Adrenal gland (tissue), 5 donors: ENCODE data around the gene GMFB.

Source experiments
- CTCF ChIP-seq, 6 experiments: fragments of 450-650 bp in 4 of 6; fragments of 200-600 bp in 2 of 6; sonication (generic) in 1 of 6; IDR thresholded peaks; 1 replicate in 5 of 6; 2 replicates in 1 of 6; pipeline versions ENCODE4 v1.5.1 to v1.8.0; 2016 to 2021; ENCODE audit warnings: antibody characterized with exemption in 6 of 6, mild to moderate bottlenecking in 2 of 6, moderate library complexity in 1 of 6
- POLR2A ChIP-seq, 2 donors: fragments of 450-650 bp; IDR thresholded peaks; one replicate each; pipeline ENCODE4 v1.6.1; 2017; ENCODE audit warnings: antibody characterized with exemption in 2 of 2, mild to moderate bottlenecking in 2 of 2, moderate library complexity in 1 of 2
- donor health status: DM: no; HTN: no; CAD: no.

- TF ChIP-seq CTCF (IDR thresholded peaks at IDR 0.05) (no peak), POLR2A (IDR thresholded peaks at IDR 0.05) (no peak)
These were observed 48.3 kb downstream of the GMFB start for GRCh38 chr14:54440476-54440872.
